Activated CD8-positive, alpha-beta memory T cell treated with anti-CD3 and anti-CD28 coated beads for 48 hours (primary cell): ENCODE measurements around the gene ARHGAP18.

Source experiments
- DNase-seq, 3 experiments: peaks; one replicate each; pipeline ENCODE4 v3.0.0-alpha.2; 2020; ENCODE audit warnings: low read depth in 2 of 3, low spot score in 2 of 3

Gene ARHGAP18

GRCh38 chr6:129725341-129725740 lies 15.4 kb upstream of the ARHGAP18 start:
- DNase-seq: no peak

- DNase-seq: no peak
Measured at GRCh38 chr6:129719692-129720091, 9.7 kb upstream of the ARHGAP18 start.

- no peak for DNase-seq
Measured at GRCh38 chr6:129717277-129717676, 7.3 kb upstream of the ARHGAP18 start.

- DNase-seq: no peak
Measured at GRCh38 chr6:129713806-129714333, 3.9 kb upstream of the ARHGAP18 start.

- DNase-seq: no peak
Measured at GRCh38 chr6:129711271-129711631, 1.3 kb upstream of the ARHGAP18 start.

- DNase-seq: no peak
Measured at GRCh38 chr6:129710450-129711270, 683 bp upstream of the ARHGAP18 start.

- DNase-seq: no peak
Measured at GRCh38 chr6:129709196-129709768, 695 bp downstream of the ARHGAP18 start.

- DNase-seq: no peak
Measured at GRCh38 chr6:129708496-129709195, 1.3 kb downstream of the ARHGAP18 start.

GRCh38 chr6:129707882-129708495 lies 2.0 kb downstream of the ARHGAP18 start:
- no peak for DNase-seq

- no peak for DNase-seq
Measured at GRCh38 chr6:129707028-129707427, 2.9 kb downstream of the ARHGAP18 start.

GRCh38 chr6:129705212-129705611 lies 4.8 kb downstream of the ARHGAP18 start:
- DNase-seq: no peak

- no peak for DNase-seq
Measured at GRCh38 chr6:129704708-129705107, 5.3 kb downstream of the ARHGAP18 start.

- no peak for DNase-seq
Measured at GRCh38 chr6:129701721-129702455, 8.1 kb downstream of the ARHGAP18 start.

- DNase-seq: no peak
Measured at GRCh38 chr6:129700666-129701065, 9.3 kb downstream of the ARHGAP18 start.

GRCh38 chr6:129699659-129700058 lies 10.3 kb downstream of the ARHGAP18 start:
- DNase-seq: no peak

GRCh38 chr6:129698430-129698829 lies 11.5 kb downstream of the ARHGAP18 start:
- DNase-seq: no peak

- DNase-seq: no peak
Measured at GRCh38 chr6:129697788-129698187, 12.2 kb downstream of the ARHGAP18 start.

GRCh38 chr6:129696843-129697242 lies 13.1 kb downstream of the ARHGAP18 start:
- DNase-seq: no peak

GRCh38 chr6:129696028-129696418 lies 14.0 kb downstream of the ARHGAP18 start:
- DNase-seq: no peak

- no peak for DNase-seq
Measured at GRCh38 chr6:129695373-129696027, 14.5 kb downstream of the ARHGAP18 start.
